ENCODE data around the gene MRPL44. TPM values are rescaled to one million over a fixed set of nuclear protein-coding genes. Genes with fewer than 3 reads are reported as not detected.

Gene MRPL44
- total and polyA plus RNA-seq, 11 donors: 20.7 to 54.2 (median 38.2) TPM

DNA sequence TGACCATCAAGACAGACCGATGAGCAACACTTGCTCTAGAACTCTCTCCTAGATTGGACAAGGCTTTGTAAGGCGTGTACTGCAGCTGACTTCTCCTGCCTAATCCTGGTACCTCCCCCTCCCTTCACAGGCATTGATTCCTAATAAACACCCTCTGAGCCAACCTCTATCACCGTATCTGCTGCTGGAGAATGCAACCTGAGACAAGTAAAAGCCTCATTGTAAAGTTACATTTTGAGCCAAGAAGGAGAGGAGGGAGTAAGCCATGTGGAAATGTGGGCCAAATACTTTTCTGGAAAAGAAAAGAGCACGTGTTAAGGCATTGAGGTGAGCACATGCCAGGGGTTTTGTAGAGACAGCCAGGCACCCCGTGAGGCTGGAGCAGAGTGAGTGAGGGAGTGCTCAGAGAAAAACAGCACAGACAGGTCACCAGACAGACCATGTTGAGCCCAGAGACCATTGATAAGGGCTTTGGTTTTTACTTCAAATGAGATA, 9.5 kb upstream of the MRPL44 start:
- DNase-seq (no peak), ATAC-seq (no peak)
- Histone ChIP-seq H3K4me1 (peaks cover 0 to 61% (median 17%) of the 10 kb centered on the region in 12 donors), H3K36me3 (no peaks in the 10 kb centered on the region), H3K4me3 (no peak overlapping the region), H3K27me3 (no peaks in the 10 kb centered on the region), H3K9me3 (no peaks in the 10 kb centered on the region), H3K27ac (no peak overlapping the region)
- 45 to 56% (median 53%) methylated on average over 5 of the region's 5 CpGs for WGBS, 4 donors
- no peak for TF ChIP-seq POLR2A (IDR thresholded peaks at IDR 0.05)
- intact Hi-C loops (cut with DNase I): no loop called here

DNA sequence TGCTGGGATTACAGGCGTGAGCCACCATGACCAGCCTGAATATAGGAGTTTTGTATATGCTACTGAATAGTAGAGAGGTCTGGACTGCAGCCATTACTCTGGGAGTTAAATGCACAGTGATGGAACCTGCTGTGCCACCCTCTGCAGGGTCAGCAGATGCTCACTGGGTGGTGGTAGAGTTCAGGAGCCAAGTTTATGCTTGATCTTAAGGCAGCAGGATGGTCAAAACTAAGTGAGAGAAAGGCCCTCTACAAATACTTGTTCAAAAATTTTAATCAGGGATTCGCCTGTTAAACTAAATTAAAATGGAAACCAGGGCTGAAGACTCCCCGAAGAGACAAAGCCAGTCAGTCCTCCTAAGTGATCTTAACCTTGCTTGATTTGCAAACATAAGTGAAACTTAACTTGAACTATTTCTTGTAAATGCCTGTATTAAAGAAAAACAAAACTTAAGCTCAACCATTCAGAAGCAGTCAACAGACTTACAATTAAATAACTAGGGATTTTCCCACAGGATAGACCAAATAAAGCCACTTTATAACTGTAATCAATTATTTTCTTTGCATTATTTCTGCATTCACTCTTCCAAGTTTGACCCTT, 7.9 kb upstream of the MRPL44 start:
- peak overlapping the region in 1 of 12 donors; percentile 25 for H3K27ac ChIP-seq
- H3K4me1 ChIP-seq: peaks cover 0 to 48% (median 6%) of the 10 kb centered on the region in 12 donors
- intact Hi-C loops (cut with DNase I): no loop called here
- H3K4me3 ChIP-seq: no peak overlapping the region
- DNase-seq (no peak), ATAC-seq (no peak)
- TF ChIP-seq POLR2A (IDR thresholded peaks at IDR 0.05): no peak
- no peaks in the 10 kb centered on the region for H3K27me3 ChIP-seq
- H3K36me3 ChIP-seq: no peaks in the 10 kb centered on the region
- H3K9me3 ChIP-seq: no peaks in the 10 kb centered on the region
- 65 to 84% (median 76%) methylated on average over 3 of the region's 3 CpGs for WGBS, 4 donors

DNA sequence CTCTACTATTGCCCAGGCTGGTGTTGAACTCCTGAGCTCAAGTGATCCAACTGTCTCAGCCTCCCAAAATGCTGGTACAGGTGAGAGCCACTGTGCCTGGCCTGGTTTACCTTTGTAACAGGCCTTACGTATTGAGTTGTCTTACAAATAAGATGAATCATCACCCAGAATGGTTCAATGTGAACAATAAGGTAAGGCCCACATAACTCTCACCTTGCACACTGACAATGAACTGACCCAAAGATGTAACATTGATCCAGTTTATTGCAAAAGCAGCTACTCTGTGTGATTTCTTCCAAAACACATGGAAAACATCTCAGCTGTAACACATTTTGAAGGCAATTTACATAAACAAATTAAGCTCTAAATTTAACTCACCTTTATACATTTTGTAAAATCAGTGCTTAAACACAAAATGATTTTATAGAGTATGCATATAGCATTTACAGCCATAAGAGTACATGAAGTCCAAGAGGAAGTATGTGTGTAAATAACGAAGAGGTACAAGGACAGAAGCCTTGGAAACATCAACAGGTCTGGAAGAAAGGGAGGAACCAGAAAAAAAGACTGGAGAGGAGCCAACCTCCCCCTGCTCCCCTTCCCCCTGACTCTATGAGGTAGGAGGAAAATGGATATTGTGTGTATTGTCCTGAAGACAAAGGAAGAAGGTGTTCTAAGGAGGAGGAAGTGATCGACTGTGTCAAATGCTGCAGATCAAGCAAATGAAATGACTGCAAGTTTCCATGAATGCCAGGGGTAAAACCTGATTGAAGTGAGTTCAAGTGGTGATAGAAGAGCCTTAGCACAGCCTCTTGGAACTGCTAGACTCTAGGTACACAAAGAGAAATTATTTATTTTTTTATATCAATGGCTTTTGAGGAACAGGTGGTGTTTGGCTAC, 6.6 kb upstream of the MRPL44 start:
- 63 to 78% (median 72%) methylated on average over 3 of the region's 3 CpGs for WGBS, 4 donors
- Histone ChIP-seq H3K4me3 (no peak overlapping the region), H3K27ac (peak overlapping the region in 1 of 12 donors; percentile 25), H3K4me1 (peaks cover 0 to 43% (median 2%) of the 10 kb centered on the region in 12 donors), H3K27me3 (no peaks in the 10 kb centered on the region), H3K9me3 (no peaks in the 10 kb centered on the region), H3K36me3 (no peaks in the 10 kb centered on the region)
- intact Hi-C loops (cut with DNase I): no loop called here
- DNase-seq (no peak), ATAC-seq (peak in 1 of 4 donors; percentile 77)
- TF ChIP-seq POLR2A (IDR thresholded peaks at IDR 0.05): no peak
- TF ChIP-seq, protein P1, sequence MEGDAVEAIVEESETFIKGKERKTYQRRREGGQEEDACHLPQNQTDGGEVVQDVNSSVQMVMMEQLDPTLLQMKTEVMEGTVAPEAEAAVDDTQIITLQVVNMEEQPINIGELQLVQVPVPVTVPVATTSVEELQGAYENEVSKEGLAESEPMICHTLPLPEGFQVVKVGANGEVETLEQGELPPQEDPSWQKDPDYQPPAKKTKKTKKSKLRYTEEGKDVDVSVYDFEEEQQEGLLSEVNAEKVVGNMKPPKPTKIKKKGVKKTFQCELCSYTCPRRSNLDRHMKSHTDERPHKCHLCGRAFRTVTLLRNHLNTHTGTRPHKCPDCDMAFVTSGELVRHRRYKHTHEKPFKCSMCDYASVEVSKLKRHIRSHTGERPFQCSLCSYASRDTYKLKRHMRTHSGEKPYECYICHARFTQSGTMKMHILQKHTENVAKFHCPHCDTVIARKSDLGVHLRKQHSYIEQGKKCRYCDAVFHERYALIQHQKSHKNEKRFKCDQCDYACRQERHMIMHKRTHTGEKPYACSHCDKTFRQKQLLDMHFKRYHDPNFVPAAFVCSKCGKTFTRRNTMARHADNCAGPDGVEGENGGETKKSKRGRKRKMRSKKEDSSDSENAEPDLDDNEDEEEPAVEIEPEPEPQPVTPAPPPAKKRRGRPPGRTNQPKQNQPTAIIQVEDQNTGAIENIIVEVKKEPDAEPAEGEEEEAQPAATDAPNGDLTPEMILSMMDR (IDR thresholded peaks at IDR 0.05): no peak

DNA sequence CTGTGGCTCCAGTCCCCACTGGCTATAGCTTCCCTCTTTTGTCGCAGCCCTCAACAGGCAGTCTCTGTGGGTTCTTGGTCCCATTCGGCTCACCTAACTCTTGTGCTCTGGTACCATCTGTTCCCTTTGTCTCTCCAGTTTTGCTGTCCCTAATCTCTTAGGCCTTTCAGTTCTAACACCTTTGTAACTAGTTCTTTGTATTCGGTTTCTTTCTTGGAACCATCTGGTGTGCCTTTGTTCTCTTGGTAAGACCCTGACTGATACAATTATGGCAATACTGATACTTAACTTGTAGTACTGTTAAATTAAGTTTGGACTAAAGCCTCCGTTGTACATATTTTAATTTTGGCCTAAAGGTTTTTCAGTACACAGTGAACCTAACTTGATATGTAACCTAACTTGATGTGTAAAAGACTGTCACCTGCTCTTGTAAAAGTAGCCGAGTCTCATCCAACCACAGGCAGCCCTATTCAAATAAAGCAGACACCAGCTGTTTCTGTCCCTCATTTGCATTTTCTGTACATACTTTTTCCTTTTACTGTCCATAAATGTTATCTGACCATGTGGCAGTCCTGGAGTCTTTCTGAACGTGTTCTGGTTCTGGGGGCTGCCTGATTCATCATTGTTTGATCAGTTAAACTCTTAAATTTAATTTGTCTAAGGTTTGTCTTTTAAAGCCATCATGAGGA, 4.8 kb upstream of the MRPL44 start:
- Histone ChIP-seq H3K36me3 (no peaks in the 10 kb centered on the region), H3K27ac (no peak overlapping the region), H3K27me3 (no peaks in the 10 kb centered on the region), H3K9me3 (no peaks in the 10 kb centered on the region), H3K4me1 (peaks cover 0 to 45% (median 3%) of the 10 kb centered on the region in 12 donors), H3K4me3 (no peak overlapping the region)
- TF ChIP-seq POLR2A (IDR thresholded peaks at IDR 0.05): no peak
- TF ChIP-seq, protein P1 (IDR thresholded peaks at IDR 0.05): no peak
- intact Hi-C loops (cut with DNase I): no loop called here
- 89 to 93% (median 89%) methylated on average over 6 of the region's 6 CpGs for WGBS, 4 donors
- ATAC-seq (no peak), DNase-seq (no peak)

DNA sequence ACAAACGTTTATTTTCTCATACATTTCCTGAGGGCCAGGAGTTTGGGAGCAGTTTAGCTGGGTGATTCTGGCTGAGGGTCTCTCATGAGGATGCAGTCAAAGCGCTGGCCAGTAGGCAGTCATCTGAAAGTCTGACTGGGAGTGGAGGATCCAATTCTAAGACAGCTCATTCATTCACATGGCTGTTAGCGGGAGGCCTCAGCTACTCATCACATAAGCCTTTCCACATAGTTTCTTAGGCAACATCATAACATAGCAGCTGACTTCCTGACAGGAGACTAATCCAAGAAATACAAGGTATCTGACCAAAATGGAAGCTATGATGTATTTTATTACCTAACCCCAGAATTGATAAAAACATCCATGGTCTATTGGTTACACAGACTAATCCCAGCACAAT, 2.9 kb upstream of the MRPL44 start:
- H3K4me1 ChIP-seq: peaks cover 4 to 43% (median 15%) of the 10 kb centered on the region in 12 donors
- H3K4me3 ChIP-seq: no peak overlapping the region
- intact Hi-C loops (cut with DNase I): no loop called here
- WGBS, 4 donors: 81 to 83% (median 82%) methylated on average over 3 of the region's 3 CpGs
- H3K36me3 ChIP-seq: no peaks in the 10 kb centered on the region
- no peaks in the 10 kb centered on the region for H3K27me3 ChIP-seq
- no peaks in the 10 kb centered on the region for H3K9me3 ChIP-seq
- no peak for DNase-seq
- no peak overlapping the region for H3K27ac ChIP-seq
- ATAC-seq: no peak
- TF ChIP-seq, protein P1 (IDR thresholded peaks at IDR 0.05): no peak
- no peak for TF ChIP-seq POLR2A (IDR thresholded peaks at IDR 0.05)

All from heart left ventricle (tissue), 16 donors.